Hepatocyte (in vitro differentiated cells): ENCODE results near the gene MTCH1. TPM values are rescaled to one million over a fixed set of nuclear protein-coding genes. Genes with fewer than 3 reads are reported as not detected.

Experiments used
- DNase-seq: peaks from one replicate; pipeline ENCODE4 v3.0.0-alpha.2; 2016; ENCODE audit warnings: low spot score
- H2AFZ ChIP-seq: fragments of 200-600 bp; sonication (generic); 2 replicates; pipeline ENCODE4 v1.6.0; 2016; ENCODE audit warnings: antibody characterized with exemption, mild to moderate bottlenecking
- H3K27ac ChIP-seq: fragments of 200-600 bp; sonication (generic); 2 replicates; pipeline ENCODE4 v1.5.1; 2016; ENCODE audit warnings: mild to moderate bottlenecking
- H3K27me3 ChIP-seq: fragments of 200-600 bp; sonication (generic); 2 replicates; pipeline ENCODE4 v1.6.1; 2016
- H3K36me3 ChIP-seq: fragments of 200-600 bp; sonication (generic); replicated peaks from 2 replicates; pipeline ENCODE4 v1.5.1; 2016; ENCODE audit warnings: low read depth; ENCODE audit not compliant: insufficient read depth
- H3K4me1 ChIP-seq: fragments of 200-600 bp; sonication (generic); 2 replicates; pipeline ENCODE4 v1.5.1; 2016; ENCODE audit warnings: mild to moderate bottlenecking, moderate library complexity; ENCODE audit not compliant: insufficient read depth
- H3K4me2 ChIP-seq: fragments of 200-600 bp; sonication (generic); 2 replicates; pipeline ENCODE4 v1.6.0; 2016
- H3K4me3 ChIP-seq: fragments of 200-600 bp; sonication (generic); 2 replicates; pipeline ENCODE4 v1.5.1; 2016; ENCODE audit warnings: mild to moderate bottlenecking
- H3K79me2 ChIP-seq: fragments of 200-600 bp; sonication (generic); 2 replicates; pipeline ENCODE4 v1.6.0; 2017; ENCODE audit warnings: mild to moderate bottlenecking
- H3K9me2 ChIP-seq: fragments of 200-600 bp; sonication (generic); replicated peaks from 2 replicates; pipeline ENCODE4 v1.6.0; 2017; ENCODE audit warnings: mild to moderate bottlenecking; ENCODE audit not compliant: insufficient read depth
- H3K9me3 ChIP-seq: fragments of 200-600 bp; sonication (generic); 2 replicates; pipeline ENCODE4 v1.5.1; 2016; ENCODE audit warnings: low read depth, mild to moderate bottlenecking
- H4K20me1 ChIP-seq: fragments of 200-600 bp; sonication (generic); 2 replicates; pipeline ENCODE4 v1.6.0; 2016; ENCODE audit warnings: mild to moderate bottlenecking; ENCODE audit not compliant: insufficient read depth, poor library complexity, severe bottlenecking
- CTCF ChIP-seq: fragments of 200-600 bp; sonication (generic); IDR thresholded peaks from 2 replicates; pipeline ENCODE4 v1.5.1; 2016; ENCODE audit warnings: antibody characterized with exemption, mild to moderate bottlenecking; ENCODE audit not compliant: poor library complexity
- EZH2 ChIP-seq: fragments of 200-600 bp; sonication (generic); IDR thresholded peaks from 2 replicates; pipeline ENCODE4 v1.6.1; 2016; ENCODE audit warnings: antibody characterized with exemption, mild to moderate bottlenecking, borderline replicate concordance
- EZH2phosphoT487 ChIP-seq: fragments of 200-600 bp; sonication (generic); IDR thresholded peaks from one replicate; pipeline ENCODE4 v1.6.1; 2018; ENCODE audit warnings: antibody characterized with exemption, mild to moderate bottlenecking, low read depth, moderate library complexity; ENCODE audit not compliant: unreplicated experiment, severe bottlenecking
- WGBS: methylation state at CpG from one replicate; pipeline ENCODE4 v1.1.6; 2016; ENCODE audit warnings: low lambda C conversion rate; ENCODE audit errors: missing lambda C conversion rate; 5-methylcytosine and 5-hydroxymethylcytosine counted together
- polyA plus RNA-seq: library from polyadenylated mRNA; unstranded; fragments of >200 nt; fragmentation: Nextera tagmentation; extraction: Ambion mirVana; gene quantifications from 2 replicates; pipeline ENCODE4 v1.2.1, GENCODE V29; 2016
- total RNA-seq: library from RNA; depleted of rRNA; stranded (reverse); fragments of >200 nt; gene quantifications from 2 replicates; pipeline ENCODE4 v1.2.3, GENCODE V29; 2014

The MTCH1 gene
- total and polyA plus RNA-seq, 2 experiments from 2014 or later: 203 to 395 TPM

- H3K4me3 ChIP-seq: no peak overlapping the region
- H3K9me3 ChIP-seq: no peaks in the 10 kb centered on the region
- H2AFZ ChIP-seq: no peak overlapping the region
- no peaks in the 10 kb centered on the region for H3K27me3 ChIP-seq
- no peaks in the 10 kb centered on the region for H4K20me1 ChIP-seq
- H3K4me2 ChIP-seq: no peak overlapping the region
- no peaks in the 10 kb centered on the region for H3K79me2 ChIP-seq
- H3K4me1 ChIP-seq: no peaks in the 10 kb centered on the region
- no peak for DNase-seq
- H3K9me2 ChIP-seq: no peaks in the 10 kb centered on the region
- 59% methylated on average over 14 of the region's 14 CpGs for WGBS
- TF ChIP-seq CTCF (no peak), EZH2 (no peak), EZH2phosphoT487 (no peak)
- H3K36me3 ChIP-seq: peaks cover 7% of the 10 kb centered on the region
- no peak overlapping the region for H3K27ac ChIP-seq
Measured at GRCh38 chr6:36971921-36972673, 13.9 kb downstream of the MTCH1 start.

GRCh38 chr6:36970892-36971842 lies 14.8 kb downstream of the MTCH1 start:
- no peak for DNase-seq
- no peak overlapping the region for H3K27ac ChIP-seq
- no peaks in the 10 kb centered on the region for H3K4me1 ChIP-seq
- TF ChIP-seq CTCF (no peak), EZH2phosphoT487 (no peak), EZH2 (no peak)
- H3K9me2 ChIP-seq: no peaks in the 10 kb centered on the region
- H2AFZ ChIP-seq: no peak overlapping the region
- H3K4me3 ChIP-seq: no peak overlapping the region
- H4K20me1 ChIP-seq: no peaks in the 10 kb centered on the region
- no peaks in the 10 kb centered on the region for H3K27me3 ChIP-seq
- no peak overlapping the region for H3K4me2 ChIP-seq
- H3K9me3 ChIP-seq: no peaks in the 10 kb centered on the region
- 86% methylated on average over 17 of the region's 17 CpGs for WGBS
- H3K79me2 ChIP-seq: no peaks in the 10 kb centered on the region
- peaks cover 7% of the 10 kb centered on the region for H3K36me3 ChIP-seq

- Histone ChIP-seq H3K4me2 (no peak overlapping the region), H3K4me1 (no peaks in the 10 kb centered on the region), H3K4me3 (no peak overlapping the region), H2AFZ (no peak overlapping the region), H4K20me1 (no peaks in the 10 kb centered on the region), H3K9me2 (no peaks in the 10 kb centered on the region), H3K9me3 (no peaks in the 10 kb centered on the region), H3K27ac (no peak overlapping the region), H3K36me3 (peaks cover 4% of the 10 kb centered on the region), H3K27me3 (no peaks in the 10 kb centered on the region), H3K79me2 (no peaks in the 10 kb centered on the region)
- 95% methylated on average over 17 of the region's 17 CpGs for WGBS
- no peak for TF ChIP-seq EZH2phosphoT487
- TF ChIP-seq CTCF: no peak
- no peak for TF ChIP-seq EZH2
- DNase-seq: no peak
Measured at GRCh38 chr6:36969988-36970891, 15.8 kb downstream of the MTCH1 start.
